ENCODE measurements around the gene ATP13A5. TPM values are rescaled to one million over a fixed set of nuclear protein-coding genes. Genes with fewer than 3 reads are reported as not detected.

The ATP13A5 gene
- total RNA-seq, 1 experiment from 2014 or later = not detected

- Histone ChIP-seq H3K23ac (ENCODE audit: insufficient read length, low read depth, low read length) (no peak overlapping the region), H3K27me3 (ENCODE audit: insufficient read depth, low read length) (no peaks in the 10 kb centered on the region), H4K5ac (ENCODE audit: insufficient read length, low read depth, low read length) (no peak overlapping the region), H3T11ph (ENCODE audit: low read length) (no peak overlapping the region), H3K9ac (ENCODE audit: extremely low read depth, insufficient read length, low read length) (no peak overlapping the region), H3K79me2 (ENCODE audit: insufficient read depth, low read length) (no peaks in the 10 kb centered on the region), H2BK20ac (ENCODE audit: low read depth, low read length, poor library complexity, severe bottlenecking) (no peak overlapping the region), H2AFZ (ENCODE audit: low read length) (no peak overlapping the region), H3K27ac (ENCODE audit: insufficient read length, low read depth, low read length) (no peak overlapping the region), H4K8ac (replicated peaks; ENCODE audit: insufficient read length, low read depth, low read length) (no peak overlapping the region), H3K23me2 (ENCODE audit: insufficient read length, low read depth, low read length, poor library complexity, severe bottlenecking) (no peaks in the 10 kb centered on the region), H2AK5ac (ENCODE audit: insufficient read length, low read length) (no peak overlapping the region), H3K4me1 (ENCODE audit: insufficient read depth, low read length) (peaks cover 2% of the 10 kb centered on the region), H2BK120ac (ENCODE audit: low read depth, low read length, poor library complexity, severe bottlenecking) (no peak overlapping the region), H3K4ac (ENCODE audit: low read depth, low read length) (no peak overlapping the region), H3K18ac (ENCODE audit: insufficient read length, low read depth, low read length) (no peak overlapping the region), H2BK15ac (ENCODE audit: low read depth, low read length) (no peak overlapping the region), H4K20me1 (ENCODE audit: control insufficient read depth, insufficient read depth, insufficient read length) (no peaks in the 10 kb centered on the region), H3K9me3 (ENCODE audit: control insufficient read depth, low read depth, low read length) (no peaks in the 10 kb centered on the region), H3K14ac (ENCODE audit: insufficient read depth, low read length) (no peak overlapping the region), H4K91ac (ENCODE audit: insufficient read length, low read depth, low read length) (no peak overlapping the region), H3K4me2 (ENCODE audit: insufficient read depth, insufficient read length, low read length) (no peak overlapping the region), H2BK12ac (ENCODE audit: insufficient read length, low read depth, low read length) (no peak overlapping the region), H2BK5ac (ENCODE audit: insufficient read length, low read length) (no peak overlapping the region), H3K79me1 (ENCODE audit: insufficient read depth, low read depth, low read length, poor library complexity, severe bottlenecking) (no peaks in the 10 kb centered on the region), H3K56ac (ENCODE audit: insufficient read length, low read depth, low read length) (no peak overlapping the region)
- no peak overlapping the region for H3K4me3 Mint-ChIP-seq
- TF ChIP-seq CTCF (conservative IDR thresholded peaks at IDR 0.05) = no peak
- DNase-seq = no peak
- peaks cover 20 to 25% of the 10 kb centered on the region in 2 experiments for H3K4me1 Mint-ChIP-seq
- no peaks in the 10 kb centered on the region for H3K9me3 Mint-ChIP-seq
- no peak overlapping the region for H3K27ac Mint-ChIP-seq
- WGBS (ENCODE audit: extremely low coverage, insufficient read length, low lambda C conversion rate) = no CpG with 5 or more reads among the region's 5 CpGs
- H3K36me3 Mint-ChIP-seq (ENCODE audit: insufficient read depth in 1 of 3, low read depth in 3 of 3) = no peaks in the 10 kb centered on the region
- no peaks in the 10 kb centered on the region for H3K27me3 Mint-ChIP-seq (ENCODE audit: low read depth)
These were observed 24.1 kb downstream of the ATP13A5 start for GRCh38 chr3:193354423-193354822.
